K562 (cell line): ENCODE data around the gene KNDC1. TPM values are rescaled to one million over a fixed set of nuclear protein-coding genes. Genes with fewer than 3 reads are reported as not detected.

ENCODE experiments used
- ATAC-seq: fragments of 200-7000 bp; cut with Tn5 transposase; 3 replicates; pipeline ENCODE4 v1.9.1; 2020; ENCODE audit warnings: moderate library complexity
- BruUV-seq: library from RNA; stranded (reverse); fragments of 400-500 nt; replicated peaks from 2 replicates; lab custom pipeline; 2021; lab: Mats Ljungman, UMichigan
- CTCF ChIA-PET: fragments of 300-600 bp; formaldehyde crosslinking; extraction: SDS; loops from one replicate; lab custom pipeline; 2021; ENCODE audit warnings: low intra/inter-chr PET ratio; lab: Yijun Ruan, JAX
- POLR2A ChIA-PET: fragments of 300-600, 350-650 bp; sonication (Branson Sonifier 250); formaldehyde crosslinking; extraction: SDS; loops from one replicate; lab custom pipeline; 2021; ENCODE audit warnings: antibody characterized with exemption, inconsistent platforms; lab: Yijun Ruan, JAX
- DNase-seq, 4 experiments: peaks; one replicate each; pipeline versions ENCODE4 v3.0.0 to v3.0.0-alpha.2; 2011 to 2018; ENCODE audit warnings: low spot score in 3 of 4, mixed read lengths in 3 of 4; ENCODE audit errors: extremely low read depth in 1 of 4
- FAIRE-seq: peaks from 2 replicates; lab custom pipeline; 2011; peaks lifted over from hg19 to GRCh38; lab: Jason Lieb, UNC
- H2AFZ ChIP-seq: 2 replicates; pipeline ENCODE4 v1.6.0; 2011; ENCODE audit warnings: low read depth, low read length, control low read depth, inconsistent platforms
- H3K27ac ChIP-seq: fragments of 200-600 bp; 3 replicates; pipeline ENCODE4 v1.8.0; 2011; ENCODE audit warnings: low read depth, mild to moderate bottlenecking, control low read depth, inconsistent platforms, low read length, moderate library complexity, mixed read lengths; ENCODE audit errors: extremely low read depth
- H3K27me3 ChIP-seq, 2 experiments: fragments of 300-600 bp in 1 of 2; 2 replicates in 1 of 2; 3 replicates in 1 of 2; pipeline versions ENCODE4 v1.6.0 to v1.8.0; 2011; ENCODE audit warnings: inconsistent platforms in 2 of 2, low read length in 2 of 2, mild to moderate bottlenecking in 1 of 2, mixed read lengths in 1 of 2, moderate library complexity in 1 of 2; ENCODE audit not compliant: control insufficient read depth in 2 of 2, insufficient read depth in 2 of 2
- H3K36me3 ChIP-seq: fragments of 300-600 bp; 3 replicates; pipeline ENCODE4 v1.8.0; 2011; ENCODE audit warnings: mild to moderate bottlenecking, low read length, inconsistent platforms; ENCODE audit not compliant: control insufficient read depth, insufficient read depth
- H3K4me1 ChIP-seq, 2 experiments: fragments of 200-600 bp in 1 of 2; replicated peaks in 1 of 2; 2 replicates in 1 of 2; 3 replicates in 1 of 2; pipeline versions ENCODE4 v1.5.1 to v1.8.0; 2011; ENCODE audit warnings: inconsistent platforms in 2 of 2, low read length in 2 of 2, mild to moderate bottlenecking in 1 of 2, mixed read lengths in 1 of 2, moderate library complexity in 1 of 2; ENCODE audit not compliant: control insufficient read depth in 2 of 2, insufficient read depth in 2 of 2
- H3K4me2 ChIP-seq: 2 replicates; pipeline ENCODE4 v1.6.1; 2011; ENCODE audit warnings: low read length, control low read depth, inconsistent platforms, mixed read lengths; ENCODE audit not compliant: insufficient read depth
- H3K4me3 ChIP-seq: fragments of 200-600 bp; sonication (generic), shearing (Covaris generic); 2 replicates; pipeline ENCODE4 v1.5.1; 2016; ENCODE audit warnings: control low read depth, inconsistent platforms
- H3K79me2 ChIP-seq: fragments of 200-600 bp; 3 replicates; pipeline ENCODE4 v1.8.0; 2011; ENCODE audit warnings: low read length, inconsistent platforms; ENCODE audit not compliant: control insufficient read depth, insufficient read depth
- H3K9ac ChIP-seq, 2 experiments: 2 replicates each; pipeline versions ENCODE4 v1.6.0 to v1.6.1; 2011; ENCODE audit warnings: low read depth in 2 of 2, low read length in 2 of 2, control low read depth in 1 of 2, inconsistent platforms in 1 of 2, mild to moderate bottlenecking in 1 of 2, mixed read lengths in 1 of 2; ENCODE audit not compliant: insufficient read depth in 1 of 2
- H3K9me1 ChIP-seq: one replicate; pipeline ENCODE4 v1.6.0; 2011; ENCODE audit warnings: inconsistent platforms, mild to moderate bottlenecking, low read length, moderate library complexity; ENCODE audit not compliant: control insufficient read depth, insufficient read depth
- H3K9me3 ChIP-seq: replicated peaks from 2 replicates; pipeline ENCODE4 v1.5.1; 2011; ENCODE audit warnings: low read depth, low read length, inconsistent platforms; ENCODE audit not compliant: control insufficient read depth, insufficient read depth
- H4K20me1 ChIP-seq: replicated peaks from 2 replicates; pipeline ENCODE4 v1.6.1; 2011; ENCODE audit warnings: low read length, inconsistent platforms, mixed read lengths; ENCODE audit not compliant: control insufficient read depth, insufficient read depth
- HEY1 ChIP-seq: fragments of 250-450 bp; sonication (Bioruptor Pico); IDR thresholded peaks from 2 replicates; pipeline ENCODE4 v1.5.0; 2020; ENCODE audit warnings: mild to moderate bottlenecking, moderate library complexity, borderline replicate concordance
- L3MBTL2 ChIP-seq: fragments of 450-650 bp; IDR thresholded peaks from 2 replicates; pipeline ENCODE4 v1.6.1; 2016; ENCODE audit warnings: mild to moderate bottlenecking, moderate library complexity
- PTRF ChIP-seq: fragments of 450-650 bp; IDR thresholded peaks from 2 replicates; pipeline ENCODE4 v1.6.1; 2016; ENCODE audit warnings: mild to moderate bottlenecking, missing genetic modification characterization, missing compliant biosample characterization
- SIRT6 ChIP-seq: IDR thresholded peaks from one replicate; pipeline ENCODE4 v1.6.1; 2012; ENCODE audit warnings: low read depth, mild to moderate bottlenecking, control low read depth, inconsistent platforms, low read length, moderate library complexity
- ZNF133 ChIP-seq: fragments of 250-450 bp; sonication (Bioruptor Pico); IDR thresholded peaks from 2 replicates; pipeline ENCODE4 v1.4.0; 2020; ENCODE audit warnings: mild to moderate bottlenecking
- WGBS: fragments of 100-300 bp; shearing (Covaris generic); methylation state at CpG from one replicate; pipeline ENCODE4 v1.1.6; 2016; ENCODE audit warnings: low coverage, mixed read lengths; ENCODE audit not compliant: insufficient coverage; ENCODE audit errors: missing lambda C conversion rate; 5-methylcytosine and 5-hydroxymethylcytosine counted together
- in situ Hi-C: fragments of 300-500 bp; cut with MboI; formaldehyde crosslinking; loops from 4 replicates; pipeline ENCODE4 v1.15.0; 2018; ENCODE audit warnings: inconsistent platforms, mixed read lengths
- intact Hi-C: fragments of 100-400 bp; cut with micrococcal nuclease; formaldehyde crosslinking; loops from 2 replicates; pipeline ENCODE4 v1.14.2; 2022
- polyA plus RNA-seq, 8 experiments: library from polyadenylated mRNA; depleted of rRNA in 4 of 8; stranded (reverse) in 5 of 8; unstranded in 3 of 8; fragments of >200 nt; fragmentation: Nextera tagmentation in 2 of 8; fragmentation: Illumina TruSeq in 1 of 8; extraction: Ambion mirVana in 2 of 8; extraction: Trizol in 1 of 8; gene quantifications; 2 replicates each; pipeline versions ENCODE4 v1.2.1 to v1.2.3, GENCODE V29; 2011 to 2014; ENCODE audit warnings: inconsistent platforms in 1 of 8, missing spikeins in 1 of 8
- total RNA-seq, 7 experiments: library from RNA; depleted of rRNA in 6 of 7; stranded (reverse); fragments of >200 nt in 6 of 7; fragmentation: Illumina TruSeq in 2 of 7; extraction: Trizol in 2 of 7; gene quantifications; 2 replicates each; pipeline versions ENCODE4 v1.2.1 to v1.2.3, GENCODE V29; 2011 to 2021; ENCODE audit warnings: low replicate concordance in 1 of 7
- TF ChIP-seq, protein P1 (sequence below): fragments of 150-350 bp; IDR thresholded peaks from 2 replicates; pipeline ENCODE4 v1.6.1; 2014; ENCODE audit warnings: low read depth, mild to moderate bottlenecking, low read length, borderline replicate concordance
- TF ChIP-seq, protein P2 (sequence below): fragments of 250-450 bp; sonication (Bioruptor Pico); IDR thresholded peaks from 2 replicates; pipeline ENCODE4 v1.8.0; 2021; ENCODE audit warnings: borderline replicate concordance, mild to moderate bottlenecking, moderate library complexity; ENCODE audit not compliant: poor library complexity, severe bottlenecking

KNDC1 gene
- total and polyA plus RNA-seq, 9 of the 15 experiments (the other 6 are each of a cell fraction or from before 2014, with no cell fraction given): 0.07 to 0.26 (median 0.11) TPM; not detected in 6

DNA sequence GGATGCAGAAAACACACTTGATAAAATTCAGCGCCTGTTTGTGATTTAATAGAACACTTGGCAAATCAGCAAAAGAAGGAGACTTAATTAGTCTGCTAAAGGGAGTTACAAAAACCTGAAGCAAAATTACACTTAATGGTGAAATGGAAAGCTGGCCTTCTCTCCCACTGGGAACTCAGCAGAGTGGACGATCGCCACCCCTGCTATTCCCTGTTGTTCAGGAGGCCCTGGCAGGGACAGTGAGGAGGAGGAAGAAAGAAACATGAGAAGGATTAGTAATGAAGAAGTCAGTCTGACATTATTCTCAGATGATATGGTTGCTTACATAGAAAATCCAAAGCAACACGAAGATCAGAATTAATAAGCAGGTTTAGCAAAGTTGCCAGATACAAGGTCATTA is 5.6 kb upstream of the KNDC1 start:
- Histone ChIP-seq H3K9me1 (no peaks in the 10 kb centered on the region), H2AFZ (no peak overlapping the region), H3K27me3 (peaks cover 8 to 24% of the 10 kb centered on the region in 2 experiments; a peak in 3 of 5 replicates), H3K4me2 (no peak overlapping the region), H4K20me1 (no peaks in the 10 kb centered on the region; the same call in 1 of the 2 replicates), H3K4me1 (peaks cover 0 to 18% of the 10 kb centered on the region in 2 experiments; a peak in 2 of 5 replicates), H3K9me3 (no peaks in the 10 kb centered on the region; the same call in 1 of the 2 replicates), H3K4me3 (no peak overlapping the region), H3K79me2 (no peaks in the 10 kb centered on the region), H3K9ac (no peak overlapping the region), H3K36me3 (no peaks in the 10 kb centered on the region), H3K27ac (no peak overlapping the region)
- CTCF ChIA-PET: no interaction called here
- in situ Hi-C loops: no loop called here
- ATAC-seq (no peak), FAIRE-seq (no peak), DNase-seq (no peak)
- BruUV-seq: no TSS peak
- intact Hi-C loops: no loop called here
- TF ChIP-seq PTRF (no peak), SIRT6 (no peak), ZNF133 (no peak), L3MBTL2 (no peak), HEY1 (no peak)
- TF ChIP-seq, protein P1, sequence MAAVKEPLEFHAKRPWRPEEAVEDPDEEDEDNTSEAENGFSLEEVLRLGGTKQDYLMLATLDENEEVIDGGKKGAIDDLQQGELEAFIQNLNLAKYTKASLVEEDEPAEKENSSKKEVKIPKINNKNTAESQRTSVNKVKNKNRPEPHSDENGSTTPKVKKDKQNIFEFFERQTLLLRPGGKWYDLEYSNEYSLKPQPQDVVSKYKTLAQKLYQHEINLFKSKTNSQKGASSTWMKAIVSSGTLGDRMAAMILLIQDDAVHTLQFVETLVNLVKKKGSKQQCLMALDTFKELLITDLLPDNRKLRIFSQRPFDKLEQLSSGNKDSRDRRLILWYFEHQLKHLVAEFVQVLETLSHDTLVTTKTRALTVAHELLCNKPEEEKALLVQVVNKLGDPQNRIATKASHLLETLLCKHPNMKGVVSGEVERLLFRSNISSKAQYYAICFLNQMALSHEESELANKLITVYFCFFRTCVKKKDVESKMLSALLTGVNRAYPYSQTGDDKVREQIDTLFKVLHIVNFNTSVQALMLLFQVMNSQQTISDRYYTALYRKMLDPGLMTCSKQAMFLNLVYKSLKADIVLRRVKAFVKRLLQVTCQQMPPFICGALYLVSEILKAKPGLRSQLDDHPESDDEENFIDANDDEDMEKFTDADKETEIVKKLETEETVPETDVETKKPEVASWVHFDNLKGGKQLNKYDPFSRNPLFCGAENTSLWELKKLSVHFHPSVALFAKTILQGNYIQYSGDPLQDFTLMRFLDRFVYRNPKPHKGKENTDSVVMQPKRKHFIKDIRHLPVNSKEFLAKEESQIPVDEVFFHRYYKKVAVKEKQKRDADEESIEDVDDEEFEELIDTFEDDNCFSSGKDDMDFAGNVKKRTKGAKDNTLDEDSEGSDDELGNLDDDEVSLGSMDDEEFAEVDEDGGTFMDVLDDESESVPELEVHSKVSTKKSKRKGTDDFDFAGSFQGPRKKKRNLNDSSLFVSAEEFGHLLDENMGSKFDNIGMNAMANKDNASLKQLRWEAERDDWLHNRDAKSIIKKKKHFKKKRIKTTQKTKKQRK: no peak
- TF ChIP-seq, protein P2, sequence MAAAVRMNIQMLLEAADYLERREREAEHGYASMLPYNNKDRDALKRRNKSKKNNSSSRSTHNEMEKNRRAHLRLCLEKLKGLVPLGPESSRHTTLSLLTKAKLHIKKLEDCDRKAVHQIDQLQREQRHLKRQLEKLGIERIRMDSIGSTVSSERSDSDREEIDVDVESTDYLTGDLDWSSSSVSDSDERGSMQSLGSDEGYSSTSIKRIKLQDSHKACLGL (CRISPR knock-in tag): no peak
- WGBS: 0% methylated on average over 4 of the region's 4 CpGs
- POLR2A ChIA-PET: no interaction called here
